Endothelial cell of umbilical vein (primary cell): ENCODE results near the gene CARD9. TPM values are rescaled to one million over a fixed set of nuclear protein-coding genes. Genes with fewer than 3 reads are reported as not detected.

Experiments used
- BruUV-seq: library from RNA; stranded (reverse); fragments of 400-500 nt; replicated peaks from 2 replicates; lab custom pipeline; 2021; lab: Mats Ljungman, UMichigan
- CTCF ChIA-PET: fragments of 300-600, 350-600 bp; sonication (Branson Sonifier 250); formaldehyde crosslinking; loops from one replicate; lab custom pipeline; 2021; ENCODE audit warnings: antibody characterized with exemption, inconsistent platforms; lab: Charles Lee
- POLR2A ChIA-PET: fragments of 300-600, 350-600 bp; sonication (Branson Sonifier 250); formaldehyde crosslinking; loops from one replicate; lab custom pipeline; 2021; ENCODE audit warnings: antibody characterized with exemption, inconsistent platforms; lab: Charles Lee
- DNase-seq: peaks from one replicate; pipeline ENCODE4 v3.0.0-alpha.2; 2011; ENCODE audit warnings: low read depth, low spot score
- FAIRE-seq: peaks from 2 replicates; lab custom pipeline; 2011; peaks lifted over from hg19 to GRCh38; lab: Jason Lieb, UNC
- H2AFZ ChIP-seq: 2 replicates; pipeline ENCODE4 v1.6.0; 2012; ENCODE audit warnings: low read depth, low read length, control low read depth, inconsistent platforms
- H3K27ac ChIP-seq: 2 replicates; pipeline ENCODE4 v1.5.1; 2011; ENCODE audit warnings: low read depth, mild to moderate bottlenecking, control low read depth, low read length, moderate library complexity; ENCODE audit not compliant: insufficient read depth
- H3K27me3 ChIP-seq, 2 experiments: 2 replicates each; pipeline versions ENCODE4 v1.6.0 to v1.6.1; 2011; ENCODE audit warnings: low read length in 2 of 2, mixed read lengths in 1 of 2; ENCODE audit not compliant: control insufficient read depth in 2 of 2, insufficient read depth in 2 of 2
- H3K36me3 ChIP-seq, 2 experiments: 2 replicates in 1 of 2; 3 replicates in 1 of 2; pipeline ENCODE4 v1.5.1; 2011; ENCODE audit warnings: low read length in 2 of 2, mild to moderate bottlenecking in 1 of 2, moderate library complexity in 1 of 2; ENCODE audit not compliant: control insufficient read depth in 2 of 2, insufficient read depth in 2 of 2; ENCODE audit errors: extremely low read depth in 1 of 2
- H3K4me1 ChIP-seq: 3 replicates; pipeline ENCODE4 v1.5.1; 2011; ENCODE audit warnings: mild to moderate bottlenecking, low read length; ENCODE audit not compliant: control insufficient read depth, insufficient read depth; ENCODE audit errors: extremely low read depth
- H3K4me2 ChIP-seq: 2 replicates; pipeline ENCODE4 v1.6.1; 2011; ENCODE audit warnings: low read length, control low read depth, mixed read lengths; ENCODE audit not compliant: insufficient read depth
- H3K4me3 ChIP-seq, 3 experiments: fragments of 200-600 bp in 1 of 3; sonication (generic), shearing (Covaris generic) in 1 of 3; replicated peaks in 1 of 3; 2 replicates each; pipeline ENCODE4 v1.5.1; 2011 to 2016; ENCODE audit warnings: control low read depth in 3 of 3, low read length in 3 of 3, mild to moderate bottlenecking in 2 of 3, inconsistent platforms in 1 of 3, low read depth in 1 of 3, moderate library complexity in 1 of 3; ENCODE audit not compliant: insufficient read depth in 1 of 3
- H3K79me2 ChIP-seq: 2 replicates; pipeline ENCODE4 v1.6.0; 2012; ENCODE audit warnings: low read length, inconsistent platforms; ENCODE audit not compliant: control insufficient read depth, insufficient read depth
- H3K9ac ChIP-seq: replicated peaks from 2 replicates; pipeline ENCODE3; 2011; ENCODE audit warnings: low read length, control low read depth; ENCODE audit not compliant: insufficient read depth; ENCODE audit errors: extremely low read depth
- H3K9me1 ChIP-seq: replicated peaks from 3 replicates; pipeline ENCODE4 v1.6.0; 2011; ENCODE audit warnings: mild to moderate bottlenecking, low read length; ENCODE audit not compliant: control insufficient read depth, insufficient read depth; ENCODE audit errors: extremely low read depth
- H3K9me3 ChIP-seq: replicated peaks from 2 replicates; pipeline ENCODE4 v1.5.1; 2012; ENCODE audit warnings: low read length, inconsistent platforms; ENCODE audit not compliant: control insufficient read depth, insufficient read depth
- H4K20me1 ChIP-seq: replicated peaks from 2 replicates; pipeline ENCODE3; 2011; ENCODE audit warnings: mild to moderate bottlenecking, low read length; ENCODE audit not compliant: control insufficient read depth, insufficient read depth; ENCODE audit errors: extremely low read depth
- CTCF ChIP-seq, 2 donors: IDR thresholded peaks; 1 replicate in 1 of 2; 2 replicates in 1 of 2; pipeline ENCODE4 v1.5.1; 2011; ENCODE audit warnings: low read length in 2 of 2, mild to moderate bottlenecking in 2 of 2, moderate library complexity in 2 of 2, control low read depth in 1 of 2, inconsistent platforms in 1 of 2, low read depth in 1 of 2; ENCODE audit not compliant: insufficient read depth in 1 of 2; ENCODE audit errors: extremely low read depth in 1 of 2
- FOS ChIP-seq: IDR thresholded peaks from 2 replicates; pipeline ENCODE4 v1.6.1; 2011; ENCODE audit warnings: mild to moderate bottlenecking, low read length, moderate library complexity, borderline replicate concordance; ENCODE audit not compliant: insufficient read depth
- GATA2 ChIP-seq: IDR thresholded peaks from 2 replicates; pipeline ENCODE4 v1.7.0; 2011; ENCODE audit warnings: low read depth, mild to moderate bottlenecking, moderate library complexity, mixed read lengths, low read length; ENCODE audit not compliant: insufficient read length, insufficient read depth
- JUN ChIP-seq: IDR thresholded peaks from 2 replicates; pipeline ENCODE4 v1.6.1; 2011; ENCODE audit warnings: borderline replicate concordance, low read depth; ENCODE audit not compliant: insufficient read length, insufficient read depth
- MYC ChIP-seq: IDR thresholded peaks from one replicate; pipeline ENCODE4 v1.6.1; 2011; ENCODE audit warnings: mild to moderate bottlenecking, low read depth, low read length
- POLR2A ChIP-seq: IDR thresholded peaks from 2 replicates; pipeline ENCODE4 v1.6.1; 2012; ENCODE audit warnings: low read depth, mild to moderate bottlenecking, control low read depth, low read length
- POLR2AphosphoS5 ChIP-seq: IDR thresholded peaks from 2 replicates; pipeline ENCODE4 v1.6.1; 2012; ENCODE audit warnings: low read depth, mild to moderate bottlenecking, control low read depth, low read length, moderate library complexity; ENCODE audit not compliant: insufficient read depth
- dilution Hi-C: fragments of 300-500 bp; cut with MboI; formaldehyde crosslinking; loops from one replicate; pipeline ENCODE4 v1.15.0; 2019; ENCODE audit warnings: low sequenced_read_pairs; ENCODE audit not compliant: extremely low pct_ligation_motif_present
- intact Hi-C: fragments of 100-400 bp; cut with micrococcal nuclease; formaldehyde crosslinking; loops from one replicate; pipeline ENCODE4 v1.10.0; 2022
- polyA plus RNA-seq, 4 experiments: library from polyadenylated mRNA; depleted of rRNA in 3 of 4; stranded (reverse) in 3 of 4; unstranded in 1 of 4; fragments of >200 nt; gene quantifications; 2 replicates each; pipeline versions ENCODE4 v1.2.1 to v1.2.3, GENCODE V29; 2011 to 2012; ENCODE audit warnings: missing spikeins in 1 of 4
- total RNA-seq: library from RNA; stranded (reverse); gene quantifications from 2 replicates; pipeline ENCODE4 v1.2.3, GENCODE V29; 2021

The CARD9 gene
- total and polyA plus RNA-seq, 2 donors (not counting 3 experiments of a cell fraction or from before 2014, with no cell fraction given): 0.22 to 0.71 TPM

- Histone ChIP-seq H3K9me1 (no peaks in the 10 kb centered on the region), H3K4me2 (no peak overlapping the region), H3K36me3 (peaks cover 0 to 32% of the 10 kb centered on the region in 2 experiments), H4K20me1 (no peaks in the 10 kb centered on the region), H3K27ac (no peak overlapping the region), H3K79me2 (peaks cover 22% of the 10 kb centered on the region), H2AFZ (no peak overlapping the region), H3K4me3 (no peak overlapping the region), H3K9ac (no peak overlapping the region), H3K9me3 (no peaks in the 10 kb centered on the region), H3K27me3 (no peaks in the 10 kb centered on the region), H3K4me1 (peaks cover 10% of the 10 kb centered on the region)
- POLR2A ChIA-PET: interaction anchor here (0.6 to 0.8 kb wide), 2 partner anchors 48 to 238 kb away, joined by 3 to 4 read pairs; no protein-coding TSS in a partner anchor
- intact Hi-C loops (no loop called here), dilution Hi-C loops (no loop called here)
- TF ChIP-seq GATA2 (no peak), POLR2A (no peak), MYC (no peak), FOS (no peak), POLR2AphosphoS5 (no peak), JUN (no peak), CTCF (IDR thresholded peaks at IDR 0.05; ENCODE audit: extremely low read depth in 1 of 2, insufficient read depth in 1 of 2, low read depth in 1 of 2, low read length in 2 of 2) (no peak)
- no TSS peak for BruUV-seq
- FAIRE-seq (no peak), DNase-seq (no peak)
- CTCF ChIA-PET: interaction anchor here (1.1 to 2.9 kb wide), 8 partner anchors 8 to 230 kb away, joined by 3 to 22 read pairs (median 6); partner anchors contain the start of genes DNLZ, ENTR1 and PMPCA
Observed at GRCh38 chr9:136401173-136401922, 27.9 kb upstream of the CARD9 start.
